Measurements from ENCODE around the gene OR1F1. TPM values are rescaled to one million over a fixed set of nuclear protein-coding genes. Genes with fewer than 3 reads are reported as not detected.
A peak's percentile ranks its signal among the peaks of the same experiment; 100 is the strongest.
"Not testable (repeated sequence)": the region's sequence is repeated elsewhere in the genome, so short reads cannot be mapped to it uniquely, and the experiment has no call there.

Gene OR1F1
- total RNA-seq, 1 donor from 2014 or later, result not detected

- DNase-seq, result peak; percentile 39
Observed at GRCh38 chr16:3173892-3174617, 13.9 kb upstream of the OR1F1 start.

DNA sequence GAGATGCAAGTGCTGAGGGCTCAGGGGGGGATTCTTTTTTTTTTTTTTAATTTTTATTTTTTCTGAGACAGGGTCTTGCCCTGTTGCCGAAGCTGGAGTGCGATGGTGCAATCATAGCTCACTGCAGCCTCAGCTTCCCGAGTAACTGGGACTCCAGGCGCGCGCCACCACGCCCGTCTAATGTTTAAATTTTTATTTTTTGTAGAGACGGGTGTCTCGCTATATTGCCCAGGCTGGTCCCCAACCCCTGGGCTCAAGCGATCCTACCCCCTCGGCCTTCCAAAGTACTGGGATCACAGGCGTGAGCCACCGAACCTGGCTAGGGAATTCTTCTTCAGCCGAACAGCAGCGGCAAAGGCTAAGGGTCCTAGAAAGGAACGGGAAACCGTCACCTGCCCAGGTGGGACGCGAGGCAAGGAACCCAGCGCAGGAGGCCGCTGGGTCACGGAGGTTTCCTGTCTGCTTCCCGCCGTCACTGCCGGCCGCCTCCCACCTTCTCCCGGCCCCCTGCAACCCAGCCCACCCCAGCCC lies 13.3 kb upstream of the OR1F1 start:
- no peak for DNase-seq

DNA sequence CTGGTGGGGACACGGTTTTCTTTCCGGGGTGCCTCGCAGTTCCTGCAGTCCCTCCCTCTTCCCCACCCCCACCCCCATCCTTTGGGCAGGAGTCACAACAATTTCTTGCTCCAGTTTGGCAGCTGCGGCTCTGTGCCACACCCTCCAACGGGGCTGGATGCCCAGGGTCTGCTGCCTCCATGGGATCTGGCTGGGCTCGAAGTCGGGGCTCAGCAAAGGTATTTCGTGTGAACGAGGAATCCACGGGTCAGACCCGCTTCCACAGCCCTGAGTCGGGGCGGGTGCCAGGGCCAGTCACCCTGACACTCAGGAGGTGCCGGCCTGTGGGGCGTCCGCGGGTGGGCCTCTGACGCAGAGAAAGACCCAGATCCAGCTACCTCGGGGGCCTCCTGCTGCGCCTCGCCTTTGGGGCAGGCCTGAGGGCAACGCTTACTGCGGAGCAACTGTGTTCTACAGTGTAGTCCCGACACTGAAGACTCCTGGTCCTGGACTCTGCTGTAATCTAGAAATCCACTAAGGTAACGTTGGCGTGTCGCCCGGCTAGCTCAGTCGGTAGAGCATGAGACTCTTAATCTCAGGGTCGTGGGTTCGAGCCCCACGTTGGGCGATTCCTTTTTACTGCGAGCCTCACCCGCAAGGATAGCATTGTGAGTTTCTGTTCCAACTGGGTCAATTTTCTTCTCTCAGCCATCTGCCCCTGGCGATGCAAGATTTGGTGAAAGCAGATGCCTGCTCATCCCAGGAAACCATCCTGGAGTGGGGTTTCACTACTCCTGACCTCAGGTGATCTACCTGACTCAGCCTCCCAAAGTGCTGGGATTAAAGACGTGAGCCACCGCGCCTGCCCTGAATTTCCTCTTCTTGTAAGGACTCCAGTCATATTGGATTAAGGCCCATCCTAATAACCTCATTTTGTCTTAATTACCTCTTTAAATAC lies 12.6 kb upstream of the OR1F1 start:
- DNase-seq, result peak; percentile 55

DNA sequence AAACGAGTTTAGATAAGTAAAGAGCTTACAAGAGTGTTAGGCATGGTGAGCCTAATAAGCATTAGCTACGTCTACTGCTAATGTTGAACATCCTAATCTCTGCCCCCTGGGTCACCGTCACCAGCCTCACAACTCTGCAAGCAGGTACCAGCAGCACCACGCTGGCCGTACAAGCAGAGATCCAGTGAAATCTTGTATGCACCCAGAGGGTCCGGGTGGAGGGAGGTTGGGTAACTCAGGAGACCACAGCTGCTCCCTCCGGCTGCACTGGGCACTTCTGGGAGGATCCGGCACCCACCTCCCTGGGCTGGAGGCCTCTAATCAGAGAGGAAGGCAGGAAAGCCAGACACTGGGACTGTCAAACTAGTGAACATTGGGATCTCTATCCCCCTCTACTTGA lies 8.4 kb upstream of the OR1F1 start:
- DNase-seq, result no peak

DNA sequence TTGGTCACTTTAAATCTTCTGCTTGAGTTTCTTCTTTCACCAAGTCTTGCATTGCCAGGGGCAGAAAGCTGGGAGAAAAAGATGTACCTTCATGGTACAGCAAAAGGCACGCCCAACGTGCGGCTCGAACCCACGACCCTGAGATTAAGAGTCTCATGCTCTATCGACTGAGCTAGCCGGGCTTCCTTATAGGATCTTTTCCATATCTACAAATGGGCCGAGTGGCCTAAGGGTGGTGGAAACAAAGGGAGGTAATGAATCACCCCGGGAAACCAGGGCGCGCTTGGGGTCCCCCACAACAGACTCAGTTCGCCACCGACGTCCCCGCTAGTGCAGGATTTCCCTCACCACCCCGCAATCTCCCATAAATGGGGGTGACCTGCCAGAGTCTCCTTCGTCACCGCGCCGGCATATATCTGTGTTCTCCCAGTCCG lies 7.5 kb upstream of the OR1F1 start:
- DNase-seq, result no peak

GRCh38 chr16:3182293-3182607 lies 5.8 kb upstream of the OR1F1 start:
- not testable (repeated sequence) for DNase-seq

DNA sequence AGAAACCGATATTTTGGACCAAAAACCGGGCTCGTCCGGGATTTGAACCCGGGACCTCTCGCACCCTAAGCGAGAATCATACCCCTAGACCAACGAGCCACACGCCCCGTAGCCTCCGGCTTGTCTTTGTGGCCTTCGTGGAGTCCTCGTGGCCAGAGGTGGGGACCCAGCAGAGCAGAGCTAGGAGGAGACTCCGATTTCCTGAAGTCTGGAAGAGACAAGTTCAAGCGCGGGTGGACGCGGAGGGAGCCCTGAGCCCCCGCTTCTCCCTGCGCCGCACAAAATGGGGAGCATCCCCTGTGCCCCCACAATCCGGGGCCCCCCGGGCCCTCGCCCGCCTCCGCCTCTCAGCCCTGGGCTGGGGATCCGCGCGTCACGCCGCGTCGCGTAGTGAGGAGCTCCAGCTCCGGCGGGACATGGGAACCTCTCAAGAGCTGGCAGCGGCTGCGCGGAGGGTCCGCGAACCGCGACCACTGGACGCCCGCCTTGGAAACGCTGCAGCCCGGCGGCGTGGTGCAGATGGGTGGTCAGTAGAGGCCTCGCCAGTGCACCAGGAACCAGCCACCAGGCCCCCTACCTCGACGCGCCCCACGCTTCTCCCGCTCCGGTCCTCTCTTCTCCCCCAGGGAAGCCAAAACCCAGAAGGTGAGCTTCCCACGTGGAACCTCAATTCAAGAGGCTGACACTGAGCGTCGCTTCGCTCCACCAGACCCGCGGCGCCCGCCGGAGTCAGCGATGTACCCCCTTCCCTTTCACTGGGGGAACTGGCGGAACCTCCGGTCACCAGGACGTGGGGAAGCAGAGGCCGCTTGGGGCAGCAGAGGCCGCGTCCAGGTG lies 5.2 kb upstream of the OR1F1 start:
- DNase-seq, result peak; percentile 60

DNA sequence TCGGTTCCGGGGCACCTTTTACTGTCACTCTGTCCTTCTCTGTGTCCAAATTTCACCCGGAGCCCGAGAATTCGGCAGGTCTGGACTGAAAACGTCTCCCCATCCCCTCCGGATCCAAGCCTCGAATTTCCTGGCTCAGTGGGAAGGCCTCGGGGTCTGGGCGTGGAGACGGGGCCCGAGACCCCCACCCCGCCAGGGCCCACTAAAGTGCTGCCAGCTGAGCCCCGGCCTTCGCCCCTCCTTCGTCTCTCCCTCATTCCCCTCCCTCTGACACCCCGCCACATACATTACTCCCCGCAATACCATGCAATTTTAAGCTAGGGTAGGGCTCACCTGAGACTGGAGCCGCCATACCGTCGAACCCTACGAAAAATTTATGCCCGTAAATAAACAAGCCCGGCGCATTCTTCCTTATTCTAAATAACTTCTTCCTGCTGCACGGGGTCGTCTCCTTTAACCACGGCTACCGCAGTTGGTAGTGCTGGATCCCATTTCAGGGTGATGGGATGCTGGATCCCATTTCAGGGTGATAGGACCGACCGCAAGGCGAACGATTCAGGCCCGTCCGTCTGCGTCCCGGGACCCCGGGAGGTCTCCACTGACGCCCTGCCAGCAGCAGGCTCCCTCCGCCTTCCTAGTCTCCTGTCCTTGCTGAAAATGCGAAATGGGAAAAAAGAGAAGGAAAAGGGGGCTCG lies 4.4 kb upstream of the OR1F1 start:
- DNase-seq, result no peak

- no peak for DNase-seq
Observed at GRCh38 chr16:3186946-3187690, 886 bp upstream of the OR1F1 start.

- no peak for DNase-seq
Observed at GRCh38 chr16:3188675-3188924, 596 bp downstream of the OR1F1 start.

GRCh38 chr16:3188925-3189825 lies 1.2 kb downstream of the OR1F1 start:
- DNase-seq, result peak; percentile 56

DNA sequence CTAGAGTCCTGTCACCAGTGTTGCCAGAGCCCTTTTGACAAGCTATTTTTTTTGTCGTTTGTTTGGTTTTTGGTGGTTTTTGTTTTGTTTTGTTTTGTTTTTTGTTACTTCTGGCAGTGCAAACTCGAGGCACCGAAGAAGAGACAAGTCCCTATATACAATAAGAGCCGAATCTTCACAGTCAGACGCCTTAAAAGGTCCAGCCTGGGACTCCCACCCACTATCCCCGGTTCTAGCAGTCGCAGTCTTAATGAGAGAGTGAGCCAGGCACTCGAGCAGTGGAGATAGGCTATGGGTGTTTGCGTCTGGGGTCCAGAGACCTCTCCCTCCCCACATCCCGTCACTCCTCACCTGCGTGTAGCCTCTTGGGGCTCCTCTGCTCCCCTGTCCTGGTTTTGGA lies 1.9 kb downstream of the OR1F1 start:
- no peak for DNase-seq

DNA sequence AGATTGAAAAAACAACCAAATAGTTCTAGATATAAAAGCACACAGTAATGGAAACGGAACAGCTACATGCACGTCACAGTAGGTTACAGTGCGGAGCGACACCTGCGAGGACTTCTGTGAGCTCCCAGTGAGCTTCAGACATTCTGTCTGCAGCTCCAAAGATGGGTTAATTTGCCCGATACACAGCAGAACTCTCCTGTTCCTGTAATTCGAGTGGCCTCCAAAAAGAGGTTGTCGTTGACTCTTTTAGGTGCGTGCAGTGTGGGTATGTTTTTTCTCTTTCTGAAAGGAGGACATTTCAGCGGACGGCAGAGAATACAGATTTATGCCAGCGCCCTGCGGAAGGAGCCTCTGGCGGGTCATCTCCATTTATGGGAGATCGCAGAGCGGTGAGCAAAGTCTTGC lies 2.9 kb downstream of the OR1F1 start:
- peak; percentile 19 for DNase-seq

GRCh38 chr16:3192476-3193019 lies 4.5 kb downstream of the OR1F1 start:
- DNase-seq, result no peak

- no peak for DNase-seq
Observed at GRCh38 chr16:3193221-3194212, 5.5 kb downstream of the OR1F1 start.

- DNase-seq, result no peak
Observed at GRCh38 chr16:3194792-3195191, 6.8 kb downstream of the OR1F1 start.

- no peak for DNase-seq
Observed at GRCh38 chr16:3195975-3196374, 8.0 kb downstream of the OR1F1 start.

DNA sequence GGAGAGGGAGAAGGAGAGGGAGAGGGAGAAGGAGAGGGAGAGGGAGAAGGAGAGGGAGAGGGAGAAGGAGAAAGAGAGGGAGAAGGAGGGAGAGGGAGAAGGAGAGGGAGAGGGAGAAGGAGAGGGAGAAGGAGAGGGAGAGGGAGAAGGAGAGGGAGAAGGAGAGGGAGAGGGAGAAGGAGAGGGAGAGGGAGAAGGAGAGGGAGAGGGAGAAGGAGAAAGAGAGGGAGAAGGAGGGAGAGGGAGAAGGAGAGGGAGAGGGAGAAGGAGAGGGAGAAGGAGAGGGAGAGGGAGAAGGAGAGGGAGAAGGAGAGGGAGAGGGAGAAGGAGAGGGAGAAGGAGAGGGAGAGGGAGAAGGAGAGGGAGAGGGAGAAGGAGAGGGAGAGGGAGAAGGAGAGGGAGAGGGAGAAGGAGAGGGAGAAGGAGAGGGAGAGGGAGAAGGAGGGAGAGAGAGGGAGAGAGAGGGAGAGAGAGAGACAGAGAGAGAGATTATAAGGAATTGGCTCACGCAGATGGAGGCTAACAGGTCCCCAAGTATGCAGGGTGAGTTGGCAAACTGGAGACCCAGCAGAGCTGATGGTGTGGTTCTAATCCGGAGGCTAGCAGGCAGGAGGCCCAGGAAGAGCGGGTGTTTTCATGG lies 9.8 kb downstream of the OR1F1 start:
- not testable (repeated sequence) for DNase-seq
